GM12878 (cell line): ENCODE data around the gene ARCN1. TPM values are rescaled to one million over a fixed set of nuclear protein-coding genes. Genes with fewer than 3 reads are reported as not detected.

Experiments
- ATAC-seq: fragments of 200-7000 bp; cut with Tn5 transposase; 3 replicates; pipeline ENCODE4 v1.9.1; 2020; ENCODE audit warnings: mild to moderate bottlenecking, moderate library complexity
- BruUV-seq: library from RNA; stranded (reverse); fragments of 400-500 nt; replicated peaks from 2 replicates; lab custom pipeline; 2021; lab: Mats Ljungman, UMichigan
- CTCF ChIA-PET: fragments of 300-600 bp; sonication (Branson Sonifier 250); formaldehyde crosslinking; extraction: SDS; loops from one replicate; lab custom pipeline; 2021; ENCODE audit warnings: inconsistent platforms; lab: Yijun Ruan, JAX
- POLR2A ChIA-PET: fragments of 350-600 bp; formaldehyde crosslinking; extraction: SDS; loops from one replicate; lab custom pipeline; 2021; ENCODE audit warnings: inconsistent platforms; lab: Charles Lee
- RAD21 ChIA-PET: fragments of 300-600 bp; sonication (Branson Sonifier 250); formaldehyde crosslinking; loops from one replicate; lab custom pipeline; 2023; ENCODE audit warnings: antibody characterized with exemption; ENCODE audit not compliant: unreplicated experiment; lab: Charles Lee
- SMC1A ChIA-PET: fragments of 300-600 bp; sonication (Branson Sonifier 250); formaldehyde crosslinking; loops from one replicate; lab custom pipeline; 2023; ENCODE audit not compliant: unreplicated experiment, uncharacterized antibody; lab: Charles Lee
- DNase-seq: peaks from one replicate; pipeline ENCODE4 v3.0.0-alpha.2; 2011; ENCODE audit warnings: low read depth, low spot score
- FAIRE-seq: peaks from 3 replicates; lab custom pipeline; 2011; peaks lifted over from hg19 to GRCh38; lab: Jason Lieb, UNC
- H2AFZ ChIP-seq: 2 replicates; pipeline ENCODE4 v1.6.0; 2011; ENCODE audit warnings: low read depth, low read length, control low read depth; ENCODE audit not compliant: control insufficient read depth
- H3K27ac ChIP-seq: 2 replicates; pipeline ENCODE4 v1.5.1; 2011; ENCODE audit warnings: control low read depth; ENCODE audit not compliant: control insufficient read depth, insufficient read depth
- H3K27me3 ChIP-seq, 2 experiments: replicated peaks in 1 of 2; 2 replicates each; pipeline versions ENCODE4 v1.6.0 to v1.6.1; 2011; ENCODE audit warnings: low read length in 1 of 2; ENCODE audit not compliant: control insufficient read depth in 2 of 2, insufficient read depth in 2 of 2
- H3K36me3 ChIP-seq, 2 experiments: 2 replicates each; pipeline ENCODE4 v1.5.1; 2011; ENCODE audit warnings: low read length in 1 of 2; ENCODE audit not compliant: control insufficient read depth in 2 of 2, insufficient read depth in 2 of 2
- H3K4me1 ChIP-seq: 2 replicates; pipeline ENCODE4 v1.6.1; 2011; ENCODE audit warnings: mild to moderate bottlenecking, low read length, moderate library complexity, mixed read lengths; ENCODE audit not compliant: control insufficient read depth, insufficient read depth
- H3K4me2 ChIP-seq: 2 replicates; pipeline ENCODE4 v1.6.0; 2011; ENCODE audit warnings: control low read depth; ENCODE audit not compliant: control insufficient read depth, insufficient read depth
- H3K4me3 ChIP-seq: fragments of 200-600 bp; sonication (generic); 2 replicates; pipeline ENCODE4 v1.5.1; 2016
- H3K79me2 ChIP-seq: 2 replicates; pipeline ENCODE4 v1.6.0; 2011; ENCODE audit warnings: low read length; ENCODE audit not compliant: control insufficient read depth, insufficient read depth
- H3K9ac ChIP-seq: 2 replicates; pipeline ENCODE4 v1.8.0; 2011; ENCODE audit warnings: low read length, control low read depth, mixed read lengths; ENCODE audit not compliant: control insufficient read depth, insufficient read depth
- H3K9me3 ChIP-seq: replicated peaks from 3 replicates; pipeline ENCODE4 v1.5.1; 2011; ENCODE audit warnings: mild to moderate bottlenecking, low read length; ENCODE audit not compliant: control insufficient read depth, insufficient read depth
- H4K20me1 ChIP-seq: 2 replicates; pipeline ENCODE4 v1.6.0; 2011; ENCODE audit not compliant: control insufficient read depth, insufficient read depth
- BCLAF1 ChIP-seq: fragments of 450-650 bp; IDR thresholded peaks from 2 replicates; pipeline ENCODE4 v1.6.1; 2017; ENCODE audit warnings: antibody characterized with exemption, mild to moderate bottlenecking, moderate library complexity
- CEBPB ChIP-seq, 2 experiments: fragments of 150-350 bp in 1 of 2; IDR thresholded peaks; 2 replicates each; pipeline ENCODE4 v1.6.1; 2012 to 2014; ENCODE audit warnings: low read depth in 2 of 2, low read length in 2 of 2, borderline replicate concordance in 1 of 2, inconsistent platforms in 1 of 2
- EP300 ChIP-seq, 2 experiments: fragments of 150-350 bp in 1 of 2; IDR thresholded peaks; 2 replicates each; pipeline ENCODE4 v1.6.1; 2011 to 2012; ENCODE audit warnings: low read depth in 2 of 2, low read length in 2 of 2, borderline replicate concordance in 1 of 2, improper control_type of control experiment in 1 of 2, inconsistent platforms in 1 of 2; ENCODE audit not compliant: control insufficient read depth in 1 of 2
- MAX ChIP-seq: IDR thresholded peaks from 2 replicates; pipeline ENCODE4 v1.6.1; 2012; ENCODE audit warnings: low read depth, low read length, improper control_type of control experiment
- NKRF ChIP-seq: fragments of 450-650 bp; conservative IDR thresholded peaks from 2 replicates; pipeline ENCODE4 v1.6.1; 2017; ENCODE audit warnings: mild to moderate bottlenecking, moderate library complexity
- PAX5 ChIP-seq: IDR thresholded peaks from 2 replicates; pipeline ENCODE4 v1.6.1; 2011; ENCODE audit warnings: low read depth, low read length, borderline replicate concordance
- RELA ChIP-seq: fragments of 450-650 bp; IDR thresholded peaks from 2 replicates; pipeline ENCODE4 v1.8.0; 2014; ENCODE audit warnings: borderline replicate concordance; ENCODE audit not compliant: partially characterized antibody
- TCF12 ChIP-seq: IDR thresholded peaks from 2 replicates; pipeline ENCODE4 v1.6.1; 2011; ENCODE audit warnings: low read depth, mild to moderate bottlenecking, low read length
- WGBS: methylation state at CpG from one replicate; pipeline ENCODE4 v1.1.6; 2016; ENCODE audit warnings: low lambda C conversion rate; ENCODE audit not compliant: insufficient replicate concordance, insufficient coverage; ENCODE audit errors: missing lambda C conversion rate; 5-methylcytosine and 5-hydroxymethylcytosine counted together
- in situ Hi-C: fragments of 300-500 bp; cut with MboI; formaldehyde crosslinking; loops from 9 replicates; pipeline ENCODE4 v1.14.3; 2018; ENCODE audit warnings: mixed read lengths
- intact Hi-C: fragments of 100-400 bp; cut with micrococcal nuclease; formaldehyde crosslinking; loops from one replicate; pipeline ENCODE4 v1.14.2; 2022; ENCODE audit not compliant: unreplicated experiment
- polyA plus RNA-seq, 11 experiments: library from polyadenylated mRNA; depleted of rRNA in 4 of 11; unstranded in 6 of 11; stranded (reverse) in 5 of 11; fragments of >200 nt; fragmentation: Nextera tagmentation in 4 of 11; fragmentation: Illumina TruSeq in 1 of 11; extraction: Ambion mirVana in 4 of 11; extraction: Trizol in 1 of 11; gene quantifications; 1 replicate in 1 of 11; 2 replicates in 10 of 11; pipeline versions ENCODE4 v1.2.1 to v1.2.3, GENCODE V29; 2011 to 2016; ENCODE audit warnings: inconsistent platforms in 2 of 11, missing spikeins in 2 of 11, low read depth in 1 of 11
- total RNA-seq, 4 experiments: library from RNA; depleted of rRNA in 3 of 4; stranded (reverse); fragments of >200 nt in 3 of 4; fragmentation: Illumina TruSeq in 1 of 4; extraction: Trizol in 1 of 4; gene quantifications; 2 replicates each; pipeline versions ENCODE4 v1.2.1 to v1.2.3, GENCODE V29; 2013 to 2021

ARCN1 gene
- total and polyA plus RNA-seq, 10 of the 15 experiments (the other 5 are each of a cell fraction or from before 2014, with no cell fraction given) = 33.3 to 172 (median 106) TPM

- no peak for TF ChIP-seq BCLAF1
Observed at GRCh38 chr11:118649941-118650340, 77.7 kb downstream of the ARCN1 start (continued).

GRCh38 chr11:118650366-118650765 is 78.2 kb downstream of the ARCN1 start:
- H3K4me1 ChIP-seq = no peaks in the 10 kb centered on the region
- intact Hi-C loops (no loop called here), in situ Hi-C loops (no loop called here)
- no peaks in the 10 kb centered on the region for H3K79me2 ChIP-seq
- no peak overlapping the region for H3K9ac ChIP-seq
- no peak overlapping the region for H3K4me2 ChIP-seq
- H3K27me3 ChIP-seq = peaks cover 5 to 7% of the 10 kb centered on the region in 2 experiments; a peak in 2 of 4 replicates
- H3K36me3 ChIP-seq = no peaks in the 10 kb centered on the region
- ChIA-PET CTCF (interaction anchor here (0.6 kb wide), 1 partner anchor 195 kb away, joined by 3 read pairs; no protein-coding TSS in a partner anchor), RAD21 (no interaction called here), SMC1A (no interaction called here), POLR2A (no interaction called here)
- BruUV-seq = no TSS peak
- TF ChIP-seq RELA = no peak
- TF ChIP-seq EP300 (IDR thresholded peaks at IDR 0.05; ENCODE audit: borderline replicate concordance in 1 of 2, control insufficient read depth in 1 of 2, low read depth in 2 of 2, low read length in 2 of 2) = no peak
- TF ChIP-seq MAX = no peak
- TF ChIP-seq PAX5 = no peak
- no peak for TF ChIP-seq CEBPB (IDR thresholded peaks at IDR 0.05; ENCODE audit: borderline replicate concordance in 1 of 2, low read depth in 2 of 2, low read length in 2 of 2)
- no peak for TF ChIP-seq NKRF
- no peak for TF ChIP-seq TCF12
- H2AFZ ChIP-seq = no peak overlapping the region
- DNase-seq (no peak), FAIRE-seq (no peak), ATAC-seq (no peak)
- no peaks in the 10 kb centered on the region for H3K9me3 ChIP-seq
- no peak overlapping the region for H3K27ac ChIP-seq
- no peak overlapping the region for H3K4me3 ChIP-seq
- 70% methylated on average over 8 of the region's 8 CpGs for WGBS
- H4K20me1 ChIP-seq = no peaks in the 10 kb centered on the region
